ENCODE measurements around the gene GGA1.

- TF ChIP-seq POLR2A (IDR thresholded peaks at IDR 0.05; ENCODE audit: low read length), result no peak
- TF ChIP-seq GATA1 (IDR thresholded peaks at IDR 0.05; ENCODE audit: low read depth, low read length), result no peak
Observed at GRCh38 chr22:37630839-37631435, 22.3 kb downstream of the GGA1 start.
